SK-N-MC (cell line): ENCODE data around the gene DNAJC5.

ENCODE experiments used
- DNase-seq: peaks from one replicate; pipeline ENCODE4 v3.0.0-alpha.2; 2011; ENCODE audit warnings: low read depth, low spot score
- H3K27ac ChIP-seq: fragments of 200-600 bp; sonication (generic); 2 replicates; pipeline ENCODE4 v1.5.1; 2016; ENCODE audit warnings: mixed run types
- H3K36me3 ChIP-seq: fragments of 200-600 bp; sonication (generic); 2 replicates; pipeline ENCODE4 v1.6.1; 2017; ENCODE audit warnings: antibody characterized with exemption, low read length, mixed read lengths; ENCODE audit not compliant: insufficient read depth
- H3K4me3 ChIP-seq: fragments of 200-600 bp; sonication (generic); 2 replicates; pipeline ENCODE4 v1.5.1; 2016
- H3K9ac ChIP-seq: fragments of 200-600 bp; sonication (generic); 2 replicates; pipeline ENCODE4 v1.8.0; 2017; ENCODE audit warnings: mixed run types, mixed read lengths; ENCODE audit not compliant: insufficient read length
- H3K9me3 ChIP-seq: fragments of 200-600 bp; sonication (generic); 2 replicates; pipeline ENCODE4 v1.6.1; 2017; ENCODE audit warnings: low read depth, mild to moderate bottlenecking, antibody characterized with exemption, low read length, moderate library complexity, mixed read lengths
- EZH2 ChIP-seq: fragments of 200-600 bp; sonication (generic); IDR thresholded peaks from one replicate; pipeline ENCODE4 v1.6.1; 2017; ENCODE audit warnings: antibody characterized with exemption
- FOXP2 ChIP-seq: optimal IDR thresholded peaks from 2 replicates; pipeline ENCODE3; 2011; ENCODE audit warnings: mild to moderate bottlenecking, moderate library complexity; ENCODE audit not compliant: insufficient read depth; ENCODE audit errors: extremely low read length, control extremely low read depth
- POLR2AphosphoS5 ChIP-seq: IDR thresholded peaks from 2 replicates; pipeline ENCODE4 v1.6.1; 2012; ENCODE audit warnings: mild to moderate bottlenecking, low read depth, low read length, borderline replicate concordance

The DNAJC5 gene

GRCh38 chr20:63930971-63931553 is 36.1 kb downstream of the DNAJC5 start:
- Histone ChIP-seq H3K9ac (no peak overlapping the region), H3K9me3 (no peaks in the 10 kb centered on the region), H3K36me3 (peaks cover 55% of the 10 kb centered on the region), H3K4me3 (no peak overlapping the region), H3K27ac (no peak overlapping the region)
- TF ChIP-seq FOXP2, result no peak
- TF ChIP-seq EZH2, result no peak
- TF ChIP-seq POLR2AphosphoS5, result no peak
- no peak for DNase-seq

GRCh38 chr20:63931735-63932134 is 36.8 kb downstream of the DNAJC5 start:
- DNase-seq, result no peak
- no peak for TF ChIP-seq FOXP2
- TF ChIP-seq EZH2, result no peak
- no peak for TF ChIP-seq POLR2AphosphoS5

GRCh38 chr20:63932606-63933160 is 37.8 kb downstream of the DNAJC5 start:
- TF ChIP-seq POLR2AphosphoS5 (no peak), FOXP2 (no peak), EZH2 (no peak)
- DNase-seq, result no peak
- Histone ChIP-seq H3K36me3 (peaks cover 50% of the 10 kb centered on the region), H3K27ac (no peak overlapping the region), H3K4me3 (no peak overlapping the region), H3K9me3 (no peaks in the 10 kb centered on the region), H3K9ac (no peak overlapping the region)

More at GRCh38 chr20:63931735-63932134, 36.8 kb downstream of the DNAJC5 start:
- Histone ChIP-seq H3K4me3 (no peak overlapping the region), H3K27ac (no peak overlapping the region), H3K36me3 (peaks cover 50% of the 10 kb centered on the region), H3K9ac (no peak overlapping the region), H3K9me3 (no peaks in the 10 kb centered on the region)

- H3K36me3 ChIP-seq, result peaks cover 43% of the 10 kb centered on the region
- no peak overlapping the region for H3K4me3 ChIP-seq
- H3K27ac ChIP-seq, result no peak overlapping the region
- no peak for TF ChIP-seq POLR2AphosphoS5
- no peak for TF ChIP-seq FOXP2
- DNase-seq, result no peak
- no peak overlapping the region for H3K9ac ChIP-seq
- no peaks in the 10 kb centered on the region for H3K9me3 ChIP-seq
Observed at GRCh38 chr20:63933646-63934045, 38.7 kb downstream of the DNAJC5 start.

- no peak overlapping the region for H3K9ac ChIP-seq
- TF ChIP-seq POLR2AphosphoS5, result no peak
- TF ChIP-seq EZH2, result no peak
- TF ChIP-seq FOXP2, result no peak
- no peak overlapping the region for H3K4me3 ChIP-seq
- peaks cover 39% of the 10 kb centered on the region; the same call in 1 of the 2 replicates for H3K36me3 ChIP-seq
- no peaks in the 10 kb centered on the region for H3K9me3 ChIP-seq
- DNase-seq, result no peak
- peak overlapping the region; percentile 25; the same call in 1 of the 2 replicates for H3K27ac ChIP-seq
Observed at GRCh38 chr20:63934271-63935068, 39.5 kb downstream of the DNAJC5 start.

- no peak overlapping the region for H3K27ac ChIP-seq
- H3K36me3 ChIP-seq, result peaks cover 39% of the 10 kb centered on the region; the same call in 1 of the 2 replicates
- DNase-seq, result no peak
- TF ChIP-seq FOXP2 (no peak), EZH2 (no peak), POLR2AphosphoS5 (no peak)
- H3K9ac ChIP-seq, result no peak overlapping the region
- no peak overlapping the region for H3K4me3 ChIP-seq
- no peaks in the 10 kb centered on the region for H3K9me3 ChIP-seq
Observed at GRCh38 chr20:63935447-63935846, 40.5 kb downstream of the DNAJC5 start.

GRCh38 chr20:63937596-63937995 is 42.7 kb downstream of the DNAJC5 start:
- Histone ChIP-seq H3K36me3 (peaks cover 18% of the 10 kb centered on the region; the same call in 1 of the 2 replicates), H3K27ac (no peak overlapping the region), H3K4me3 (no peak overlapping the region), H3K9ac (no peak overlapping the region), H3K9me3 (no peaks in the 10 kb centered on the region)
- TF ChIP-seq POLR2AphosphoS5 (no peak), EZH2 (no peak), FOXP2 (no peak)
- no peak for DNase-seq

GRCh38 chr20:63939061-63939935 is 44.4 kb downstream of the DNAJC5 start:
- Histone ChIP-seq H3K9ac (no peak overlapping the region), H3K4me3 (no peak overlapping the region), H3K27ac (no peak overlapping the region), H3K36me3 (peaks cover 19% of the 10 kb centered on the region; the same call in 1 of the 2 replicates), H3K9me3 (no peaks in the 10 kb centered on the region)
- DNase-seq, result no peak
- 0 out of 2 replicates have a peak, but pooled peaks have one; percentile 21 for TF ChIP-seq POLR2AphosphoS5
- no peak for TF ChIP-seq FOXP2
